Panc1 (cell line): Measurements from ENCODE around the gene POLR1E.

ENCODE experiments used
- CTCF ChIP-seq: fragments of 450-650 bp; IDR thresholded peaks from 2 replicates; pipeline ENCODE4 v1.5.1; 2017; ENCODE audit warnings: mild to moderate bottlenecking
- POLR2AphosphoS5 ChIP-seq: IDR thresholded peaks from 2 replicates; pipeline ENCODE4 v1.6.1; 2012; ENCODE audit warnings: mild to moderate bottlenecking, low read depth, low read length, moderate library complexity
- REST ChIP-seq, 2 experiments: IDR thresholded peaks; 2 replicates each; pipeline ENCODE4 v1.6.1; 2011 to 2012; ENCODE audit warnings: low read depth in 2 of 2, control low read depth in 1 of 2, low read length in 1 of 2, mild to moderate bottlenecking in 1 of 2, moderate library complexity in 1 of 2; ENCODE audit not compliant: insufficient read depth in 1 of 2
- SIN3A ChIP-seq: IDR thresholded peaks from 2 replicates; pipeline ENCODE4 v1.6.1; 2012; ENCODE audit warnings: low read depth, mild to moderate bottlenecking, low read length, moderate library complexity, borderline replicate concordance; ENCODE audit not compliant: insufficient read depth

- TF ChIP-seq CTCF, result no peak
- TF ChIP-seq POLR2AphosphoS5, result no peak
- TF ChIP-seq REST (IDR thresholded peaks at IDR 0.05; ENCODE audit: insufficient read depth in 1 of 2, low read depth in 2 of 2, low read length in 1 of 2), result no peak
- TF ChIP-seq SIN3A, result no peak
These were observed 43.9 kb upstream of the POLR1E start for GRCh38 chr9:37441776-37442370.
